Smooth muscle cell of the pulmonary artery (primary cell): ENCODE measurements around the gene PCNX1. TPM values are rescaled to one million over a fixed set of nuclear protein-coding genes. Genes with fewer than 3 reads are reported as not detected.

Source experiments
- total RNA-seq: library from RNA; depleted of rRNA; stranded (reverse); fragments of >200 nt; gene quantifications from 2 replicates; pipeline ENCODE4 v1.2.3, GENCODE V29; 2014

PCNX1 gene
- 72.5 and 75.9 TPM in 2 replicates for total RNA-seq

DNA sequence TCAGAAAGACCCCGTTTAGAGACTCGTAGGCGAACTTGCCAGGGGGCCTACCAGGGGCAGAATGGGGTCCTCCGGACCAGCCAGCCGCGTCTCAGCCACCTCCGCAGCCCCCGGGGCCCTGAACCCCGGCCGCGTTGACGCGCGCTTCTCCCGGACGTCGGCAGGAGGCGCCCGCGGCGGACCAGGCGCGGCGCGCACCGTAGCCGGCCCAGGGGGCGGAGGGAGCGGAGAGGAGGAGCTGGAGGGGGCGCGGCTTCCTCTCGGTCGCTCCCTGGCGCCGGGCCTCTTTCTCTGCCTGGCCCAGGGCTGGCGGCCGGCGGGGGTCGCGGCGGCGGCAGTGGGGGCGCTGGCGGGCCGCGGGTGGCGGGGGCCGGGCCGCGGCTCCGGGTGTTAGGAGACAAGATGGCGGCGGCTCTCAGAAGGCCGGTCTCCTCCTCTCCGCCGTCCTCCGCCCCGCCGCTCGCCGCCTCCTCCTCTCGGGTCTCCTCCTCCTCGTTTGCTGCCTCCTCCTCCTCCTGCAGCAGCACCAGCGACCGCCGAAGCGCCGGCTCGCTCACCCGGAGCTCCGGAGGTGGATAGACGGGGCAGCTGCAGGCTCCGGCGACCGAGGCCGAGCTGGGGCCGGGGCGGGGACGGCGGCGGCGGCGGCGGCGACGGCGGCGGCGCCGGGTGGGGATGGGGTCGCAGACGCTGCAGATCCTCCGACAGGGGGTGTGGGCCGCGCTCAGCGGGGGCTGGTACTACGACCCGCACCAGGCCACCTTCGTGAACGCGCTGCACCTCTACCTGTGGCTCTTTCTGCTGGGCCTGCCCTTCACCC lies at the start of gene PCNX1:
Gene PCNX1 (plus strand): TSS at position 284 of the 820 bp plus-strand sequence. CDS start 392 bp downstream, at position 676.

Other genes starting within 250 kb of the PCNX1 start
- gene MAP3K9, start 97.9 kb upstream of the PCNX1 start, total RNA-seq: under 0.01 and 0.07 TPM in 2 replicates